Gastrocnemius medialis (tissue), 4 donors: Measurements from ENCODE around the gene PCK2.

Experiments
- POLR2A ChIP-seq, 2 donors: fragments of 450-650 bp; IDR thresholded peaks; one replicate each; pipeline ENCODE4 v1.6.1; 2017; ENCODE audit warnings: antibody characterized with exemption in 2 of 2, mild to moderate bottlenecking in 2 of 2, moderate library complexity in 2 of 2
- TF ChIP-seq, protein P1 (sequence below), 5 experiments: fragments of 450-650 bp in 3 of 5; fragments of 200-600 bp in 2 of 5; sonication (generic) in 2 of 5; IDR thresholded peaks in 4 of 5; conservative IDR thresholded peaks in 1 of 5; 1 replicate in 4 of 5; 2 replicates in 1 of 5; pipeline ENCODE4 v1.5.1; 2016 to 2019; ENCODE audit warnings: antibody characterized with exemption in 5 of 5, mild to moderate bottlenecking in 3 of 5, moderate library complexity in 3 of 5

GRCh38 chr14:24136684-24137528 lies 42.8 kb downstream of the PCK2 start:
- TF ChIP-seq, protein P1, sequence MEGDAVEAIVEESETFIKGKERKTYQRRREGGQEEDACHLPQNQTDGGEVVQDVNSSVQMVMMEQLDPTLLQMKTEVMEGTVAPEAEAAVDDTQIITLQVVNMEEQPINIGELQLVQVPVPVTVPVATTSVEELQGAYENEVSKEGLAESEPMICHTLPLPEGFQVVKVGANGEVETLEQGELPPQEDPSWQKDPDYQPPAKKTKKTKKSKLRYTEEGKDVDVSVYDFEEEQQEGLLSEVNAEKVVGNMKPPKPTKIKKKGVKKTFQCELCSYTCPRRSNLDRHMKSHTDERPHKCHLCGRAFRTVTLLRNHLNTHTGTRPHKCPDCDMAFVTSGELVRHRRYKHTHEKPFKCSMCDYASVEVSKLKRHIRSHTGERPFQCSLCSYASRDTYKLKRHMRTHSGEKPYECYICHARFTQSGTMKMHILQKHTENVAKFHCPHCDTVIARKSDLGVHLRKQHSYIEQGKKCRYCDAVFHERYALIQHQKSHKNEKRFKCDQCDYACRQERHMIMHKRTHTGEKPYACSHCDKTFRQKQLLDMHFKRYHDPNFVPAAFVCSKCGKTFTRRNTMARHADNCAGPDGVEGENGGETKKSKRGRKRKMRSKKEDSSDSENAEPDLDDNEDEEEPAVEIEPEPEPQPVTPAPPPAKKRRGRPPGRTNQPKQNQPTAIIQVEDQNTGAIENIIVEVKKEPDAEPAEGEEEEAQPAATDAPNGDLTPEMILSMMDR (IDR thresholded peaks at IDR 0.05 in 4 of 5, conservative IDR thresholded peaks at IDR 0.05 in 1 of 5): no peak
- no peak for TF ChIP-seq POLR2A (IDR thresholded peaks at IDR 0.05)
